ENCODE measurements around the gene THRAP3.

Gene THRAP3

DNA sequence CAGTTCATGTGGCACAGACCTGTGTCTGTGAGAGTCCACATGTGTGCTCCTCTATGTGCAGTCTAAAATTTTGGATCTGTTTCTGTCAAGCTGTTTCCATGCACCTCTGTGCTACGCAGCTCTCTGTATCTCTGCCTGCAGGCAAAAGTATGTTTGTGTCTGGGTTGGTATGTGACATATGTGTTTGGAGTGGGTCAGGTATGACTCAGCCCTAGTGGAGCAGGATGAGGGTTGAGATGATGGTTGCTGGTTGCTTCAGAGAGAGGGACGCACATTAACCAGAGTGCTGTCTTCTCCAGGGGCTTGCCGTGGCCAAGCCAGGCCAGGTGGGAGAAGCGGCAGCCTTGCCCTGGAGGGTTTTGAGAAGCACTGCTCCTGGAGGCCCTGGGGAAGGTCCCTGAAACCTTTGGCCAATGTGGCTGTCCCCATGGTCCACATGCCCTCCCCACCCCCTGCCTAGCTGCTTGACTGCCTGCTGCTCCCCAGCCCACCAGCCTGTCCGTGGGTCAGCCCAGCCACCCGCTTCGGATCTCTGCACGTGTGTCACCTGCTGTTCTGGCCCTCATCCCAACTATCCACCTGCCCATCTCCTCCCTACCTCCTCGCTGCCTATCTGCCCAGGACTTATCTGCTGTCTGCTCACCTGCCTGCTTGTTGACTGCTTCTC lies 103.3 kb downstream of the THRAP3 start:
- peak; percentile 70 for DNase-seq

DNA sequence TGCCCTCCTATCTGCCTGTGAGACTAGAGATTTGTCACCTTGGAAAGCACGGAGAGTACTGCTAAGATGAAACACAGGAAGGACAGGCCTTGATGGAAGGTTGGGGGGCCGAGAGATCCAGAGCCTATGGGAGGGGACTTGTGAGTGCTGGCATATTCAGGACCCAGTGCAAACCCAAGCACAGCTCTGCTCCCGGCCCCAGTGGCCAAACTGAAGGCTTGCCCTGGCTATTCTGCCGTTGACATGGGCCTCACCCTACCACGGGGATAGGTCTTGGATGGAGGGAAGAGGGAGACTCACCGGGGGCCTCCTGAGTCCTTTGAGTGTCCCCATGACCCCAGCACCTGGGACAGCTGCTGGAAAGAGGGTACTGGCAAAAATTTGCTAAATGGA lies 103.8 kb downstream of the THRAP3 start:
- DNase-seq = no peak

- DNase-seq = no peak
These were observed 104.5 kb downstream of the THRAP3 start for GRCh38 chr1:36328713-36329112.

DNA sequence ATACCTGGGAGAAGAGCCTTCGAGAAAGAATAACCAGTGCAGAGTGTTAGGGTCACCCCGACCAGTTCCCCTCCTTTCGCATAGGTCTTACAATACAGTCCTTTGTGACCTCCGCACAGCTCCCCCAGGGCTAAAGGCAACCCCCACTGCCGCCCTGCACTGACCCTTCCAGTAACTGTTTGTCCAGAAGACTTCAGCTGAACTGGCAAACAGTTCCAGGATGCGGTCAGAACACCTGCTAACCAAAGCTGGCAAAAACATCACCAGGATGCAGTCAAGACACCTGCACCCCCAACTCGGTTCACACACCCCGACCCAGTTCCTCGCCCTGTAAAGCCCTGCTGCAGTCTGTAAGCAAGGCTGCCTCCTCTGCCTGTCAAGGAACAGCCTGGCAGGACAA lies 105.6 kb downstream of the THRAP3 start:
- no peak for DNase-seq

- no peak for DNase-seq
These were observed 106.7 kb downstream of the THRAP3 start for GRCh38 chr1:36330940-36331339.

DNA sequence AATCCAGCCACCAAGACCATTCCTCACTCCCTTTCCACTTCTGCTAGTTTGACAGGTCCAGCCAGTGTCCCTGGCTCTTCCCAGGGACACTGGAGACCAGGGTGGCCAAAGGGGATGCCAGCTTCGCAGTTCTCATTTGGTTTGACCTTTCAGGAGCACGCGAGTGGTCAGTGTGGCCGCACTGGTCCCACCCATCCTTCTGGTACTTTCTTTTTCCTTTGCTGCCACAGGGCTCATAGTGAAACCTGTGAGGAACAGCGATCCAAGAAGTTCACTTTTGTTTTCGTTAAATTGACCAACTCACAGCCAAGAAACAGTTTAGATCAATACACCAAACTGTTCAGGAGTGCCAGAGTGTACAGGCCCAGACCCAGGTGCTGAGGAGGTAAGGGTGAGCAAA lies 113.6 kb downstream of the THRAP3 start:
- no peak for DNase-seq

DNA sequence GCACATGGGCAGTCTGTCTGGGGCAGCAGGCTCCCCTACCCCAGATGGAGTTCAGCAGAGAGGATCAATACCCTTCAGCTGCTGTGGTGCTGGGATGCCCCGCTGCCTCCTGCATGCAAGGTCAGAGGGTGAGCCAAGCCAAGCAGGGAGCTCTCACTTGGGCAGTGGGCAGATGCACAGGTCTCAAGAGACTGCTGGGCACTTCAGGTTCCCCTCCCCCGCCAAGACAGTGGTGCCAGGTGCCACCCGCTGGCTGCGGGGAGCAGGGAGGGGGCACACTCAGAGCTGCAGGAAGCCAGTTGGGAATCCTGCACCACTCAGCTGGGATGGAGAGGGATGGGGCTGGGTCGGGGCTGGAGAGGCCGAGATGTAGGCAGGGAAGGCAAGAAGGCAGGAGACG lies 115.0 kb downstream of the THRAP3 start:
- DNase-seq = no peak

GRCh38 chr1:36339615-36340014 lies 115.4 kb downstream of the THRAP3 start:
- no peak for DNase-seq

DNA sequence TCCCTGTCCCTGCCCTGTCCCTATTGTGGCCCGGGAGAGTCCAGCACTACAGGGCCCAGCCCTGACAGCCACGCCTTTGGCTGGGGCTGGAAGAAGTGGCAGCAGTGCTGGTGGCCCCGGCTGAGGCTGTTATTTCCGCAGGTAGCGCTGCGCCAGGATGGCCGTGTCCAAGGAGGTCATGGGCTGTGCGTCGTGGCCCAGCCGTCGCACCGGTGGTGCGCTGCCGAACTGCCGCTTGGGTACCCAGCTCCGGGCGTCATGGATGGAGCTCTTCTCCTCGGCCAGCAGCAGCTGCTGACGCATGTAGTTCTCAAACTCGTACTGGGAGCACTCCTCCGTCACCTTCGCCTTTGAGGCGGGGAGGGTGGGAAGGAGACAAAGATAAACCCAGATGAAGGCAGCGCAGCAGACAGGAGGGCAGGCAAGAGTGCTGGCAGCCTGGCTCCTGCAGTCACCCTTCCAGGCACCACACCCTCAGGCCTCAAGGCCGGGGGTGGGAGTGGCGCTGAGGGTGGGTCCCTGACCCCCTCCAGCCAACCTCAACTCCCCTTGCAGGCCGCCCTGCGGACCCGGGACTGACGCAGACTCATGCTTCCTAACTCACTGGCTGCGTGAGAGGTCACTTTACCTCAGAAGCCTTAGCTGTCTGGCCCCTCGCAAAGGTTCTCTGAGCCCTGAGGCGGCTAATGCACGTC lies 117.5 kb downstream of the THRAP3 start:
- DNase-seq = no peak

DNA sequence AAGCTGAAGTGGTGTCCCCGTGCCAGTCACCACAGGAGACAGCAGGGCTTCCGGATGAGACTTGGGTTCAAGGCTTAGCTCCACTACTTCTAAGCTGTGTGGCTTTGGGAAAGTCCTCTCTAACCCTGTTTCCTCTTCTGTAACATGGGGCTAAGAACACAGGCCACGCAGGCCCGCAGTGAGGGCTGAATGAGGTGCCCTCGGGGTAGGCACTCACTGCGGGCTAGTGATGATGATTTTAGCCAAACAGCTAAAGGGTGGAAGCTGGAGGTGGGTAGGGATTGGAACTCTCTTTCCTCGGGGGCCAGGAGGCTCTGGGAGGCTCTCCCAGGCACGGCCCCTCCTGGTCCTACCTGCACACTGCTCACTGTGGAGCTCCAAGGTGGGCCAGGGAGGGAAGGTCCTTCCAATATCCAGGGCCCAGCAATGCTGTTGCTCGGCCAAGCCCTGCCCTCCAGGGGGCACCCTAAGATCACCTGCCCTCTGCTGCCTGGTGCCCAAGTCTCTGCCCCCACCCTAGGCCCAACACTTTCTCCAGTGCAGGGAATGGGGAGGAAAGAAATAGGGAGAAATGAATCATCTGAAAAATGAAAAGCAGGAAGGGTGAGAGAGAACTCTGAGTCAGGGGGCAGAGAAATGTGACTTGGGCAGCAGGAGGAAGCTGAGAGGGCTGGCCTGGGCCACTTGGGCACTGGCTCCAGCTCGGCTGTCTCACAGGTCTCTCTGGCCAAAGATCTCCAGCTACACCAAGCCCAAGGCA lies 118.4 kb downstream of the THRAP3 start:
- DNase-seq = peak; percentile 70

DNA sequence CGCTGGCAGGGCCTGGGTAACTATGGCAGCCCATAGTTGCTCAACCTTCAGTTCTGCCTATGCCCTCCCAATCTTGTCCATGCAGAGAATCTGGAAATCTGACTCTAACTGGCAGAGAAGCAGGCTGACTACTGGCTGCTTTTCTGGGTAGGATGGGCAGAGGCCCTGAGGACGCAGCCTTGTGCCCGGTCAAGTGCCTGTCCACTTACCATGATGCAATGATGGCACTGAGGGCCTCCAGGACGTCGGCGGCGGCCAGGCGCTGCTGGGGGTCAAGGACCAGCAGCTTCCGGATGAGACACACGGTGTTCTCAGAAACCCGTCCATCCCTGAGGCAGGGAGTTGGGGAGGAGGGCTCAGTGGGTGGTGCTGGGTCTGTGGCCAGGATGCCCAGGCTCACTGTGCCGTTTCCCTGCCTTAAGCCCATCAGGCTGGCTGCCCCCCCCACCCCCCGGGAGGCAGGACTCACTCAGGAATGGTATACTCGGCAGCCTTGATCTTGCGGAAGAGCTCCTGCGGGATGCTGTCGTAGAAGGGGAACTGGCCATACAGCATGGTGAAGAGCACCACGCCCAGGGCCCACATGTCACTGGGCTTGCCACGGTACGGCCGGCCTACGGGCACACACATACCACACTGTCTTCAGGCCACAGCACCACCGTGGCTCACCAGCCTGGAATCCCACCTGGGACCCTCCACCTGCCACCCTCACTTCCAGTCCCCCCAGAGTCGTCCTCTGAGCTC lies 119.6 kb downstream of the THRAP3 start:
- DNase-seq = no peak

DNA sequence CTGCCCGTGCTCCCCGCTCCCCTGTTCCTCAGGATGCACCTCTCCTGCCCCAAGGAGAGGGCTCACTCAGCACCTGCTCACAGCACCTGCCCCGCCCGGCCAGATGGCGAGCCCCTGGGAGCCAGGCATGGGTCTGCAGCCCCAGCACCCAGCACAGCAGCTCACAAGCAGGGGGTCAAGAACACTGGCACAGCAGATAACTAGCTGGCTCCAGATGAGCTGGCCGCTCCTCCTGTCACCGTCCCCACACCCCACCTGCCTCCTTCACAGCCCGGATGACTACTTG lies 120.1 kb downstream of the THRAP3 start:
- DNase-seq = no peak

GRCh38 chr1:36345353-36345752 lies 121.1 kb downstream of the THRAP3 start:
- DNase-seq = no peak

DNA sequence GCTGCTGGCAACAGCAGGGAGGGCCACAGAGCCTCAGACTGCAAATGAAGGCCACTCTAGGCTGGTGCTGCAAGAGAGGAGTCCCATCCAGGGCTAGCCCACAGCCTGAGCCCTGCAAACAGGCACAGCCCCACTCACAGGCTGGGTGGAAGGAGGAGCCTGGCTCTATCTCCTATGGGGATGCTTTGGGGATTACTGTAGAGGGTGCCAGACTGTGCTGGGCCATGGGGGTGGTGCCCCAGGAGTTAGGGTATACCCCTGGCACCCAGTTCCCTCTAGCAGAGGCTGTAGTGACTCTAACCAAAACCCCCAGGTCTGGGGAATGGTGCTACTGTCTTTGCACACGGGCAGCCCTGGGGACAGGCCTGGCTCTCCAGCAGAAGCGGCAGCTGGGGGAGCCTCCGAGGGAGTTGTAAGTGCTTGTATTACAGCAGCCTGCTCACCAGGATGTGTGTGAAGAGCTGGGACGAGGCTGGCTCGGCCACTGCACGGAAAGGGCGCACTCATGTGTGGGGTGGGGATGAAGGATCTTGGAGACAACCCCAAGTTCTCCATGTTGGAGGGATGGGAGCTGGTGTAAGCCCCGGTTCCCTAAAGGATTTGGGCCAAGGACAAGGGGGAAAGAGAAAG lies 122.6 kb downstream of the THRAP3 start:
- DNase-seq = no peak

- peak; percentile 73 for DNase-seq
These were observed 125.0 kb downstream of the THRAP3 start for GRCh38 chr1:36349241-36349671.

GRCh38 chr1:36349839-36350238 lies 125.6 kb downstream of the THRAP3 start:
- no peak for DNase-seq

DNA sequence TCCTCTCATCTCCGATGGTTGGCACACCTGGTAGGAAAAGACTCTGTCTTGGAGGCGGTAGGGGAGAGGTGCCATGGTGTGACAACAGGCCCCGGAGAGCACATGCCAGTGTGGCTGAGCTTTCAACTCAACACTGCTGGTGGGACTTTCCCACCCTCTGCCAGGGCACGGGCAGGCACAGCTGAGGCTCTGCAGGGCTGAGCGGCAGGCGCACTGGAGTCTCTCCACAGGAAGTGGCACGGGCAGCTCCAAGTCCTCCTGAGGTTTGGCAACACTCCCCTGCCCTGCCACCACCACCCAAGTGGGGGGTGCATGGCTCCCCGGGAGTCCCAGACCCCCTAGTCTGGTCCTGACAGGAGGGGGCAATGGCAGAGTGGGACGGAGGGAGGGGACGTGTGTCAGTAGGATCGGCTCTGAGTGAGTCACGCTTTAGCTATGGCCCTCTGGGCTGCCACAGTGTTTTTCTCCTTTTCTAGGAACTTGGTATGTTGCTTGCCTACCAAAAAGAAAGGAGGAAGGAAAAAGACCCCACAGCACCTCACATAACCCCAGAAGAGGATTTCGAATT lies 126.5 kb downstream of the THRAP3 start:
- peak; percentile 82 for DNase-seq

DNA sequence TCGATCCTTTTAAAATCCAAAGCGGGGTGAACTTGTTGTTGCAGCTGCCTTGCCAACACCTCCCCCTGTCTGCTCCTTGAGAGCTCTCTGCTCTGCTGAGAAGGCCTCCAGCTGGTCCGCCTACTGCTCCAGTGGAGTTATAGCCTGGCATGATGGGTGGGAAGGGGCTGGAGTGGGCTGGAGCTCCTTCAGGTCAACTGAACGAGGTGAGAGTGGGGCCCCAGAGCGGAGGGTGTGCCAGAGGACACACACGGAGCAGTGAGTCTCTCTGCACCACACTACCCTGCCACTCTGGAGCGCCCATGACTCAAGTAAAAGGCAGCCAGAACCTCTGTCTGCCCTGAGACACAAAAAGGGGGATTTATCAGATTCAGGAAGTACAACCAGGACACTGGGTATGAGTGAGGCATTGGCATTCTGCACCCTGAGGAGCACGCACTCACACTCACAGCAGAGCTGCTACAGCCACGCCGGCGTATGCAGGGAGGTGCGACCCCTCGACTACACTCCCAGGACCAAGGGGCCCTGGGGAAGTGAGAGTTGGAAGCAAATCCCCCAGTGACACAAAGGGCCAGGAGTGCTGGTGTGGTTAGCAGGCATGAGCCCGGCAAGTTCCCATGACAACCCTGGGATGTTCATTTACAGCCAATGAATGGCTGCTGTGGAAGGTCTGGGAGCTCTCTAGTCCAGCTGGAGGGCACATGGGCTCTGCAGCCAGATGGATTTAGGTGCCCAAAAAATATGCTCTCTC lies 127.2 kb downstream of the THRAP3 start:
- DNase-seq = peak; percentile 86

DNA sequence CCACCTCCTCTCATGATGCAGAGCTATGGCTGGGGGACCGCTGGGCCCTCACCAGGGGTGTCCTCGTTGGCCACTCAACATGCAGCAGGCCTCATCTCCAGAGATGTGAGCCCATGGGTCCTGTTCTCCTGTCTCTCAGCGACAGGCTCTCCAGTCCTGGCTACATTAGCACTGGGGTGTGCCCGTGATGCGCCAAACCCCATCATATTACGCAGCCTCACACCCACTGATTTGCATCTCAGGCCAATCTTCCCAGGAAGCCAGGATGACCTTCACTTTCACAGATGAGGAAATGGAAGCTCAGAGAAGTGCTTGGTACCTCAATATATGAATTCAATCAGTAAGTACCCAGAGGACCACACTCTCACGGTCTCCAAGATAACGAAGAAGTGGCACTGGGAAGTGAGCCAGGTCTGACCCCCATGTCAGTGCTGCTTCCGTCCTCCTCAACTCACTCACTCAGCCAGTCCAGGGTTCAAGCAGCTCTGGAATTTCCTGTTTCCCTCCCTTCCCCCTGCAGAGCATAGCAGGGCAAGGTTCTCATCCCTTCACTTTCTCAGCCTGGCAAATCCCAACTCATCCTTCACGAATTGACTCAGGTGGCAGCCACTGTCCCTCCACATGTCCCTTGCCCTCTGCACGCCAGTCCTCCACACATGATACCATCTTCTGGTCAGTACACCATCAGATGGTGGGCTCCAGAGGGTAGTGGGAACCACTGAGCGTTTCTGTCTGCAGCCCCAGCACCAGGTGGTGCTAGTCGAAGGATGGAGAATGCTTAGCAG lies 128.1 kb downstream of the THRAP3 start:
- no peak for DNase-seq

DNA sequence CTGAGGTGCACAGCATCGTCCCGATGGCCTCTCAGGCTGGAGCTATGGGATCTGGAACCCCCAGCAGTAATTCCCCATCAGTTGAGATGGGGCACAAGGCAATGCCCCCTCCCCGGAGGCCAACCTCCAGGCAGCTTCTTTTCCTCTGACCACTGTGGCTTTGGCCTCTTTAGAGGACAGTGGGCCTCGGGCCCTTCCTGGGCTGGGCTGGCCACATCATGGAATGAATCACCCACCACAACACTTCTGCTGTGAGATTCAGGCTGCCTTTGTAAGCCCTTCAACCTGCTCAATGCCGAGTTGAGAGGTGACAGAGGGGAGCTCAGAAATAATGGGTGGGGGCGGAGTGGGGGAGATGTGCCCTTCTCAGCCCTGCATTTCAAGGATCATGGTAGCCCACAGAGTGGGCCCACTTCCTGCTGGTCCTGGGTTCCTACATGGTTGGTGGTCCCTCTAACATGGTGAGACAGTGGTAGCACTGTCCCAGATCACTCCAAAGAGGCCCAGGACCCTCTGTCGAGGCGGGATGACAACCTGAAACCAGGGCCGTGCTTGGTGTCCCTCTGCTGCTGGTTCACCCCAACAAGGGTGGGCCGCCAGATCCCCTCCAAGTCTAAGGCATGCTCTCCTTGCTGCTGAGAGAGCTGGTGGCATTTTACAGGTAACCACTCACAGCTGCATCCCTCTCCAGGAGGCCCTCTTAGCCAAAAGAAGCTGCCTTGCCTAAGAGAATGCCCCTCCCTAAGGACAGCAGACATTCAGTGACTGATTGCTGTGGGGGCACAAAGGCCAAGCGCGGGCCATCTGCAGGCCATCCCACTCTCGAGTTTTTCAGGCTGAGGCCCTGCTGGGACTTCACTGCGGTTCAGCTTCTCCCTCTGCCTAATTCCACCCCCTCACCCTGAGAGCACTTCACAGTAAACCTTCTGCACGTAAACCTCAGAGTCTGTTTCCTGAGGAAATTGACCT lies 129.0 kb downstream of the THRAP3 start:
- DNase-seq = no peak

Data from islet precursor cell (in vitro differentiated cells).